Neural cell (in vitro differentiated cells): ENCODE measurements around the gene CCNI2. TPM values are rescaled to one million over a fixed set of nuclear protein-coding genes. Genes with fewer than 3 reads are reported as not detected.

Experiments used
- H2AFZ ChIP-seq: fragments of 200-600, 300-800 bp; sonication (generic), shearing (Covaris generic); 2 replicates; pipeline ENCODE4 v1.6.0; 2014; ENCODE audit warnings: low read depth, mild to moderate bottlenecking, antibody characterized with exemption, low read length, moderate library complexity
- H3F3A ChIP-seq: fragments of 200-600 bp; shearing (Covaris generic); 2 replicates; pipeline ENCODE4 v1.6.1; 2016; ENCODE audit warnings: mild to moderate bottlenecking, moderate library complexity, mixed read lengths, antibody characterized with exemption, low read length; ENCODE audit not compliant: insufficient read depth, poor library complexity, severe bottlenecking
- H3K27ac ChIP-seq: fragments of 200-600, 300-800 bp; sonication (generic), shearing (Covaris generic); 2 replicates; pipeline ENCODE4 v1.5.1; 2014; ENCODE audit warnings: mild to moderate bottlenecking, low read length, moderate library complexity
- H3K27me3 ChIP-seq: fragments of 300-800, 200-600 bp; sonication (generic), shearing (Covaris generic); 2 replicates; pipeline ENCODE4 v1.6.0; 2014; ENCODE audit warnings: mild to moderate bottlenecking, low read depth, low read length, moderate library complexity; ENCODE audit not compliant: insufficient read depth
- H3K36me3 ChIP-seq: fragments of 300-800, 200-600 bp; sonication (generic), shearing (Covaris generic); 2 replicates; pipeline ENCODE4 v1.5.1; 2014; ENCODE audit warnings: mild to moderate bottlenecking, antibody characterized with exemption, low read length, moderate library complexity; ENCODE audit not compliant: insufficient read depth
- H3K4me2 ChIP-seq: fragments of 300-800, 200-600 bp; sonication (generic), shearing (Covaris generic); 2 replicates; pipeline ENCODE4 v1.6.0; 2014; ENCODE audit warnings: mild to moderate bottlenecking, low read length
- H3K4me3 ChIP-seq: fragments of 300-800, 200-600 bp; sonication (generic), shearing (Covaris generic); 2 replicates; pipeline ENCODE4 v1.5.1; 2014; ENCODE audit warnings: mild to moderate bottlenecking, low read length, moderate library complexity
- H3K79me2 ChIP-seq: fragments of 200-600 bp; shearing (Covaris generic); replicated peaks from 2 replicates; pipeline ENCODE4 v1.6.0; 2014; ENCODE audit warnings: mild to moderate bottlenecking, low read length, moderate library complexity; ENCODE audit not compliant: insufficient read depth
- H3K9ac ChIP-seq: fragments of 300-800, 200-600 bp; sonication (generic), shearing (Covaris generic); 2 replicates; pipeline ENCODE4 v1.6.1; 2016; ENCODE audit warnings: mild to moderate bottlenecking, low read length, mixed read lengths
- H3K9me2 ChIP-seq: fragments of 200-600 bp; shearing (Covaris generic); 2 replicates; pipeline ENCODE4 v1.6.1; 2016; ENCODE audit warnings: mild to moderate bottlenecking, low read length, mixed read lengths; ENCODE audit not compliant: insufficient read depth
- H3K9me3 ChIP-seq: fragments of 200-600, 300-800 bp; sonication (generic), shearing (Covaris generic); 2 replicates; pipeline ENCODE4 v1.6.1; 2016; ENCODE audit warnings: mild to moderate bottlenecking, mixed run types, low read length, moderate library complexity, mixed read lengths
- H4K20me1 ChIP-seq: fragments of 200-600 bp; shearing (Covaris generic); 2 replicates; pipeline ENCODE4 v1.6.1; 2016; ENCODE audit warnings: mild to moderate bottlenecking, mixed run types; ENCODE audit not compliant: insufficient read depth
- CTCF ChIP-seq: fragments of 450-650 bp; IDR thresholded peaks from 2 replicates; pipeline ENCODE4 v1.5.1; 2014; ENCODE audit warnings: antibody characterized with exemption, mild to moderate bottlenecking, moderate library complexity; ENCODE audit not compliant: poor library complexity, severe bottlenecking
- EP300 ChIP-seq: fragments of 450-650 bp; conservative IDR thresholded peaks from 2 replicates; pipeline ENCODE4 v1.6.1; 2014; ENCODE audit warnings: antibody characterized with exemption, mild to moderate bottlenecking, moderate library complexity; ENCODE audit not compliant: poor library complexity, severe bottlenecking
- EZH2 ChIP-seq: fragments of 200-600, 300-800 bp; shearing (Covaris generic), sonication (generic); IDR thresholded peaks from 2 replicates; pipeline ENCODE4 v1.6.1; 2014; ENCODE audit warnings: antibody characterized with exemption, low read length, borderline replicate concordance, mild to moderate bottlenecking; ENCODE audit not compliant: insufficient read depth, poor library complexity, severe bottlenecking
- MXI1 ChIP-seq: fragments of 450-650 bp; conservative IDR thresholded peaks from 2 replicates; pipeline ENCODE4 v1.6.1; 2014; ENCODE audit warnings: antibody characterized with exemption, mild to moderate bottlenecking; ENCODE audit not compliant: poor library complexity, severe bottlenecking
- POLR2AphosphoS5 ChIP-seq: IDR thresholded peaks from 2 replicates; pipeline ENCODE4 v1.6.1; 2012
- REST ChIP-seq: IDR thresholded peaks from 2 replicates; pipeline ENCODE4 v1.6.1; 2012; ENCODE audit warnings: borderline replicate concordance
- SMC3 ChIP-seq: fragments of 450-650 bp; conservative IDR thresholded peaks from 2 replicates; pipeline ENCODE4 v1.6.1; 2014; ENCODE audit warnings: antibody characterized with exemption, mild to moderate bottlenecking, moderate library complexity; ENCODE audit not compliant: poor library complexity
- TAF1 ChIP-seq: IDR thresholded peaks from 2 replicates; pipeline ENCODE4 v1.6.1; 2012; ENCODE audit warnings: low read depth
- polyA plus RNA-seq: library from polyadenylated mRNA; depleted of rRNA; stranded (reverse); fragments of >200 nt; gene quantifications from 2 replicates; pipeline ENCODE4 v1.2.3, GENCODE V29; 2014

The CCNI2 gene
- polyA plus RNA-seq, 1 donor from 2014 or later = not detected

DNA sequence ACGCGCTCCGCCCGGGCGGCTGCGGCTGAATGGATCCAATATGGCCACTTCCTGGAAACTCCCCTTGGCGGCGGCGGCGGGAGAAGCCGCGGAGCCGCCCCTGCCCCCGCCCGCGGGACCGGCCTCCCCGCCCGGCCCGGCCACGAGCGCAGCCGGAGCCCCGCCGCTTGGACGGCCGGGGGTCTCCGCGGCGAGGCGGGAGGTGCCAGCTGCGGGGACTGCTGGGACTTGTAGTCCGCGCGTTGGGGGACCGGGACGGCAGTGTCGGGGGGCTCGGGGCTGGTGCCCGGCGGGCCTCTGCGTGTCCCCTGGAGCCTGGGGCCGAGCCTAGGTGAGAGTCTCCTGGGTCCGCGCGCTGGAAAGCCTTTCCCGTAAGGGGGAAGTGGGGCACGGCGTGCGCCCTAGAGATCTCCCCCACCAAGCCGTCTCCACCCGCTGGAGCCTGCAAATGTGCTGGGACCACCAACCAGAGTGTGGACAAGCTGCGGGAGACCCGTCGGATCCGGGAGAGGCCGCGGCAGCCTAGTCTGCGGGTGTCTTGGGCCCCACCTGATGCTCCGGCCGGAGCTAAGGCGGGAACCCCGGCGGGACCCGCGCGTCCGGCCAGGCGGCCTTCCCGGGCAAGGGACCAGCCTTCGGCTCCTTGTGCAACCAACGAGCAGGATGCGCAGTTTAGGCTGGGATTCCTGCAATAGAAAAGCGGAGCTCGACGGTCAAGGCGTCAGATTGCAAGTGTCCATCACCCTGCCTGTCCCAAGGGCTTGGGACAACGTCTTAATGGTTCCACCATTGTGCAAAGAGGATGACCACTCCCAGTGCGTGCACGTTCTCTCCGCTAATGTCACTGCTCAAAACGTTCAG lies 30.2 kb downstream of the CCNI2 start, which contains the start of gene SEPTIN8:
Gene SEPTIN8 (minus strand): TSS at position 31 of the 861 bp plus-strand sequence. CDS start 102 bp downstream, outside the sequence.
- Histone ChIP-seq H4K20me1 (no peaks in the 10 kb centered on the region), H2AFZ (peak within 1 kb of the TSS; percentile 79), H3K4me3 (peak within 1 kb of the TSS; percentile 83), H3K9ac (peak within 1 kb of the TSS; percentile 72), H3F3A (no peaks in the 10 kb centered on the region), H3K36me3 (no peaks in the 10 kb centered on the region), H3K9me3 (no peaks in the 10 kb centered on the region), H3K79me2 (peaks cover 21% of the 10 kb centered on the region), H3K27ac (peak within 1 kb of the TSS; percentile 30), H3K9me2 (no peaks in the 10 kb centered on the region), H3K27me3 (peaks cover 8% of the 10 kb centered on the region), H3K4me2 (peak within 1 kb of the TSS; percentile 52)
- TF ChIP-seq SMC3 (no peak), TAF1 (no peak), CTCF (no peak), POLR2AphosphoS5 (peak; percentile 25), REST (no peak), EZH2 (no peak), MXI1 (peak; percentile 11)

DNA sequence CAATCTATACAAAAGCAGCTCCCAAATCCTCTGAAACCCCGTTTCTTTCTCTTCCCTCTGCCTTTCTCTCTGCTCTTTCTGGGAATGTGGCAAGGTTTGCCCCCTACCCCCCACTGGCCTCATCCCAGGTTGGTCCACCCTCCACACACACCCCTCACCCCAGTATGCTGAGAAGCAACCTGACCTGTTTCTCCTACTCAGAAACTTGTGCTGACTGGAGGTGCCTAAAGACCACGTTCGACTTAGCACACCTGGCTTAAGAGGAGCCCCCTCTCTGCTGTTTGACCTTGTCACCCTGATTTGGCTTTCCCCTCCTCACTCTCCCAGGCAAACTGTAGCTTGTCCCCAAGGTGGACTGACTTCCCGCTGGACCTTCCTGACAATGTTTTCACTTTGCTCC lies 30.9 kb downstream of the CCNI2 start:
- Histone ChIP-seq H3K9me3 (no peaks in the 10 kb centered on the region), H3K79me2 (peaks cover 21% of the 10 kb centered on the region), H3K4me3 (no peak overlapping the region), H3K9ac (no peak overlapping the region), H2AFZ (no peak overlapping the region), H3K4me2 (no peak overlapping the region), H4K20me1 (no peaks in the 10 kb centered on the region), H3K27ac (no peak overlapping the region), H3K9me2 (no peaks in the 10 kb centered on the region), H3K27me3 (peaks cover 8% of the 10 kb centered on the region), H3K36me3 (no peaks in the 10 kb centered on the region), H3F3A (no peaks in the 10 kb centered on the region)
- TF ChIP-seq SMC3 (no peak), EP300 (no peak), CTCF (no peak)
